GM12878 (cell line): Measurements from ENCODE around the gene RERE. TPM values are rescaled to one million over a fixed set of nuclear protein-coding genes. Genes with fewer than 3 reads are reported as not detected.

Experiments used
- ATAC-seq: fragments of 200-7000 bp; cut with Tn5 transposase; 3 replicates; pipeline ENCODE4 v1.9.1; 2020; ENCODE audit warnings: mild to moderate bottlenecking, moderate library complexity
- BruUV-seq: library from RNA; stranded (reverse); fragments of 400-500 nt; replicated peaks from 2 replicates; lab custom pipeline; 2021; lab: Mats Ljungman, UMichigan
- CTCF ChIA-PET: fragments of 300-600 bp; sonication (Branson Sonifier 250); formaldehyde crosslinking; extraction: SDS; loops from one replicate; lab custom pipeline; 2021; ENCODE audit warnings: inconsistent platforms; lab: Yijun Ruan, JAX
- POLR2A ChIA-PET: fragments of 350-600 bp; formaldehyde crosslinking; extraction: SDS; loops from one replicate; lab custom pipeline; 2021; ENCODE audit warnings: inconsistent platforms; lab: Charles Lee
- RAD21 ChIA-PET: fragments of 300-600 bp; sonication (Branson Sonifier 250); formaldehyde crosslinking; loops from one replicate; lab custom pipeline; 2023; ENCODE audit warnings: antibody characterized with exemption; ENCODE audit not compliant: unreplicated experiment; lab: Charles Lee
- SMC1A ChIA-PET: fragments of 300-600 bp; sonication (Branson Sonifier 250); formaldehyde crosslinking; loops from one replicate; lab custom pipeline; 2023; ENCODE audit not compliant: unreplicated experiment, uncharacterized antibody; lab: Charles Lee
- DNase-seq: peaks from one replicate; pipeline ENCODE4 v3.0.0-alpha.2; 2011; ENCODE audit warnings: low read depth, low spot score
- FAIRE-seq: peaks from 3 replicates; lab custom pipeline; 2011; peaks lifted over from hg19 to GRCh38; lab: Jason Lieb, UNC
- H2AFZ ChIP-seq: 2 replicates; pipeline ENCODE4 v1.6.0; 2011; ENCODE audit warnings: low read depth, low read length, control low read depth; ENCODE audit not compliant: control insufficient read depth
- H3K27ac ChIP-seq: 2 replicates; pipeline ENCODE4 v1.5.1; 2011; ENCODE audit warnings: control low read depth; ENCODE audit not compliant: control insufficient read depth, insufficient read depth
- H3K27me3 ChIP-seq, 2 experiments: replicated peaks in 1 of 2; 2 replicates each; pipeline versions ENCODE4 v1.6.0 to v1.6.1; 2011; ENCODE audit warnings: low read length in 1 of 2; ENCODE audit not compliant: control insufficient read depth in 2 of 2, insufficient read depth in 2 of 2
- H3K36me3 ChIP-seq, 2 experiments: 2 replicates each; pipeline ENCODE4 v1.5.1; 2011; ENCODE audit warnings: low read length in 1 of 2; ENCODE audit not compliant: control insufficient read depth in 2 of 2, insufficient read depth in 2 of 2
- H3K4me1 ChIP-seq: 2 replicates; pipeline ENCODE4 v1.6.1; 2011; ENCODE audit warnings: mild to moderate bottlenecking, low read length, moderate library complexity, mixed read lengths; ENCODE audit not compliant: control insufficient read depth, insufficient read depth
- H3K4me2 ChIP-seq: 2 replicates; pipeline ENCODE4 v1.6.0; 2011; ENCODE audit warnings: control low read depth; ENCODE audit not compliant: control insufficient read depth, insufficient read depth
- H3K4me3 ChIP-seq: fragments of 200-600 bp; sonication (generic); 2 replicates; pipeline ENCODE4 v1.5.1; 2016
- H3K79me2 ChIP-seq: 2 replicates; pipeline ENCODE4 v1.6.0; 2011; ENCODE audit warnings: low read length; ENCODE audit not compliant: control insufficient read depth, insufficient read depth
- H3K9ac ChIP-seq: 2 replicates; pipeline ENCODE4 v1.8.0; 2011; ENCODE audit warnings: low read length, control low read depth, mixed read lengths; ENCODE audit not compliant: control insufficient read depth, insufficient read depth
- H3K9me3 ChIP-seq: replicated peaks from 3 replicates; pipeline ENCODE4 v1.5.1; 2011; ENCODE audit warnings: mild to moderate bottlenecking, low read length; ENCODE audit not compliant: control insufficient read depth, insufficient read depth
- H4K20me1 ChIP-seq: 2 replicates; pipeline ENCODE4 v1.6.0; 2011; ENCODE audit not compliant: control insufficient read depth, insufficient read depth
- BRCA1 ChIP-seq: IDR thresholded peaks from 2 replicates; pipeline ENCODE4 v1.6.1; 2011; ENCODE audit warnings: low read depth, low read length, improper control_type of control experiment
- CHD2 ChIP-seq: IDR thresholded peaks from 2 replicates; pipeline ENCODE4 v1.6.1; 2011; ENCODE audit warnings: low read depth, low read length, improper control_type of control experiment, borderline replicate concordance
- CREB1 ChIP-seq: IDR thresholded peaks from 2 replicates; pipeline ENCODE4 v1.6.1; 2012; ENCODE audit warnings: low read depth, mild to moderate bottlenecking, inconsistent platforms
- CUX1 ChIP-seq: IDR thresholded peaks from 2 replicates; pipeline ENCODE4 v1.6.1; 2012; ENCODE audit warnings: improper control_type of control experiment, low read depth, low read length; ENCODE audit not compliant: insufficient replicate concordance
- E4F1 ChIP-seq: fragments of 450-650 bp; IDR thresholded peaks from 2 replicates; pipeline ENCODE4 v1.6.1; 2018; ENCODE audit warnings: borderline replicate concordance, mild to moderate bottlenecking; ENCODE audit not compliant: partially characterized antibody
- HDGF ChIP-seq: fragments of 450-650 bp; IDR thresholded peaks from 2 replicates; pipeline ENCODE4 v1.6.1; 2016; ENCODE audit warnings: antibody characterized with exemption
- MEF2B ChIP-seq: fragments of 450-650 bp; IDR thresholded peaks from 2 replicates; pipeline ENCODE4 v1.6.1; 2018; ENCODE audit warnings: mild to moderate bottlenecking, moderate library complexity; ENCODE audit not compliant: partially characterized antibody, poor library complexity, severe bottlenecking
- NBN ChIP-seq: fragments of 450-650 bp; IDR thresholded peaks from 2 replicates; pipeline ENCODE4 v1.6.1; 2016
- SIX5 ChIP-seq: IDR thresholded peaks from 2 replicates; pipeline ENCODE4 v1.6.1; 2011; ENCODE audit warnings: mild to moderate bottlenecking, low read depth, low read length, moderate library complexity; ENCODE audit not compliant: severe bottlenecking
- TCF12 ChIP-seq: IDR thresholded peaks from 2 replicates; pipeline ENCODE4 v1.6.1; 2011; ENCODE audit warnings: low read depth, mild to moderate bottlenecking, low read length
- ZNF687 ChIP-seq: fragments of 450-650 bp; IDR thresholded peaks from 2 replicates; pipeline ENCODE4 v1.6.1; 2017; ENCODE audit warnings: mild to moderate bottlenecking, moderate library complexity
- ZSCAN29 ChIP-seq: fragments of 450-650 bp; IDR thresholded peaks from 2 replicates; pipeline ENCODE4 v1.6.1; 2017; ENCODE audit warnings: mild to moderate bottlenecking, moderate library complexity
- WGBS: methylation state at CpG from one replicate; pipeline ENCODE4 v1.1.6; 2016; ENCODE audit warnings: low lambda C conversion rate; ENCODE audit not compliant: insufficient replicate concordance, insufficient coverage; ENCODE audit errors: missing lambda C conversion rate; 5-methylcytosine and 5-hydroxymethylcytosine counted together
- in situ Hi-C: fragments of 300-500 bp; cut with MboI; formaldehyde crosslinking; loops from 9 replicates; pipeline ENCODE4 v1.14.3; 2018; ENCODE audit warnings: mixed read lengths
- intact Hi-C: fragments of 100-400 bp; cut with micrococcal nuclease; formaldehyde crosslinking; loops from one replicate; pipeline ENCODE4 v1.14.2; 2022; ENCODE audit not compliant: unreplicated experiment
- polyA plus RNA-seq, 11 experiments: library from polyadenylated mRNA; depleted of rRNA in 4 of 11; unstranded in 6 of 11; stranded (reverse) in 5 of 11; fragments of >200 nt; fragmentation: Nextera tagmentation in 4 of 11; fragmentation: Illumina TruSeq in 1 of 11; extraction: Ambion mirVana in 4 of 11; extraction: Trizol in 1 of 11; gene quantifications; 1 replicate in 1 of 11; 2 replicates in 10 of 11; pipeline versions ENCODE4 v1.2.1 to v1.2.3, GENCODE V29; 2011 to 2016; ENCODE audit warnings: inconsistent platforms in 2 of 11, missing spikeins in 2 of 11, low read depth in 1 of 11
- total RNA-seq, 4 experiments: library from RNA; depleted of rRNA in 3 of 4; stranded (reverse); fragments of >200 nt in 3 of 4; fragmentation: Illumina TruSeq in 1 of 4; extraction: Trizol in 1 of 4; gene quantifications; 2 replicates each; pipeline versions ENCODE4 v1.2.1 to v1.2.3, GENCODE V29; 2013 to 2021

The RERE gene
- total and polyA plus RNA-seq, 10 of the 15 experiments (the other 5 are each of a cell fraction or from before 2014, with no cell fraction given), result 5.2 to 60.5 (median 20.2) TPM

- Histone ChIP-seq H4K20me1 (no peaks in the 10 kb centered on the region), H3K4me2 (no peak overlapping the region), H3K9ac (no peak overlapping the region), H3K79me2 (peaks cover 73% of the 10 kb centered on the region), H3K36me3 (no peaks in the 10 kb centered on the region), H3K27ac (peak overlapping the region; percentile 69; the same call in 1 of the 2 replicates), H3K4me1 (no peaks in the 10 kb centered on the region; the same call in 1 of the 2 replicates), H3K27me3 (no peaks in the 10 kb centered on the region), H3K4me3 (no peak overlapping the region), H2AFZ (no peak overlapping the region), H3K9me3 (no peaks in the 10 kb centered on the region)
- CTCF ChIA-PET, result interaction anchor here (1.5 to 4.8 kb wide), 8 partner anchors 9 to 149 kb away, joined by 5 to 28 read pairs (median 8); no protein-coding TSS in a partner anchor
- intact Hi-C loops (loop anchor here (2.0 to 5.0 kb wide), 2 partner anchors 29 to 57 kb away; no protein-coding TSS in a partner anchor), in situ Hi-C loops (no loop called here)
- no TSS peak for BruUV-seq
- no peak for DNase-seq
- FAIRE-seq, result no peak
- 86% methylated on average over 7 of the region's 7 CpGs for WGBS
- no peak for ATAC-seq
- POLR2A ChIA-PET, result interaction anchor here (0.6 to 1.5 kb wide), 6 partner anchors 10 to 52 kb away, joined by 3 read pairs; no protein-coding TSS in a partner anchor
- SMC1A ChIA-PET, result interaction anchor here (0.8 to 10.6 kb wide), 14 partner anchors 13 to 150 kb away, joined by 3 to 154 read pairs (median 9); no protein-coding TSS in a partner anchor
- no peak for TF ChIP-seq CREB1
- no peak for TF ChIP-seq ZNF687
- no peak for TF ChIP-seq ZSCAN29
- no peak for TF ChIP-seq MEF2B
- TF ChIP-seq CUX1, result no peak
- TF ChIP-seq NBN, result no peak
- TF ChIP-seq E4F1, result no peak
- TF ChIP-seq HDGF, result no peak
- no peak for TF ChIP-seq SIX5
- TF ChIP-seq TCF12, result no peak
- TF ChIP-seq BRCA1, result no peak
- TF ChIP-seq CHD2, result no peak
- RAD21 ChIA-PET, result interaction anchor here (0.5 to 4.4 kb wide), 7 partner anchors 8 to 138 kb away, joined by 3 to 19 read pairs (median 9); no protein-coding TSS in a partner anchor
Observed at GRCh38 chr1:8699679-8700078, 117.8 kb downstream of the RERE start.
